GM18499 (cell line): ENCODE data around the gene DAPK3.
"Not testable (repeated sequence)": the region's sequence is repeated elsewhere in the genome, so short reads cannot be mapped to it uniquely, and the experiment has no call there.

ENCODE experiments used
- ATAC-seq: cut with Tn5 transposase; IDR thresholded peaks from one replicate; pipeline ENCODE4 v1.9.1; 2021; ENCODE audit warnings: moderate number of reproducible peaks; ENCODE audit not compliant: insufficient read depth, unreplicated experiment

Gene DAPK3

DNA sequence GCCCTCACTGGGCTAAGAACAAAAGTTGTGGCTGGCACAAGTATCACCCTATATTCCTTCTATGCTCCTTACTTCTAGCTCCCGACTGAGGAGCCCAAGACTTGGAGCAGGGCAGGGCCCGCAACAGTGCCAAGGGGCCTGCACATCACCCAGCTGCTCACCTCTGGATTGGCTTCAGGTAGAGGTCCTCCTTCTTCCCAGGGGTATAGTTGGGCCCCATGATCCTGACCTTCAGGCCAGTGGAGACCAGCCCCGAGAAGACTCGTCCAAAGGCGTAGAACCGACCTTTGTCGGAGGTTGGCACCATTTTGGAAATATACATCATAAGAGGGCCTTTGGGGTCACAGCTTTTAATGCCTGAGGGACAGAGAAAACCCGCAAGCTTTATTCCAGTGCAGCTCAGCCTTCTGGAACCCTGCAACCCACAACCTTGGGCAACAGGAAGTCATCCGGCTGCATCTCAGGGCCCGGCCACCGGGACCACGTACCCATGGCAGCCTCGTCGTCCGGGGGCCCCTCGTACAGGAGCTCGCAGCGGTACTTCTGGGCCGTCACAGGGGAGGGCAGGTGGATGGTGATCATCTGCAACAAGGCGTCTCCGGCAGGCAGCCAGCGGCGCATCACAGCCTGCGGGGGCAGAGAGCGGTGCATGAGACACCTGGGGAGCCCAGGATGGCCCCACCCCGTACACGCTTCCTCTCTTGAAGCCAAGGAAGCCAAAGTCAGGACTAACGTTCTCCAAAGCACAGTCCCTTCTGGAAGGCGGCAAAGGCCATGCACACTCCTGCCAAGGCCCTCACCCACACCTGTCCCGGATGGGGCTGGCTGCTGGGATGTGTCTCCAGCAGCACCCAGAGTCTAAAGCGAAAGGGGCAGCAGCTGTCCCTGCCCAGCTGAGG, 9.7 kb upstream of the DAPK3 start:
- ATAC-seq: no peak

DNA sequence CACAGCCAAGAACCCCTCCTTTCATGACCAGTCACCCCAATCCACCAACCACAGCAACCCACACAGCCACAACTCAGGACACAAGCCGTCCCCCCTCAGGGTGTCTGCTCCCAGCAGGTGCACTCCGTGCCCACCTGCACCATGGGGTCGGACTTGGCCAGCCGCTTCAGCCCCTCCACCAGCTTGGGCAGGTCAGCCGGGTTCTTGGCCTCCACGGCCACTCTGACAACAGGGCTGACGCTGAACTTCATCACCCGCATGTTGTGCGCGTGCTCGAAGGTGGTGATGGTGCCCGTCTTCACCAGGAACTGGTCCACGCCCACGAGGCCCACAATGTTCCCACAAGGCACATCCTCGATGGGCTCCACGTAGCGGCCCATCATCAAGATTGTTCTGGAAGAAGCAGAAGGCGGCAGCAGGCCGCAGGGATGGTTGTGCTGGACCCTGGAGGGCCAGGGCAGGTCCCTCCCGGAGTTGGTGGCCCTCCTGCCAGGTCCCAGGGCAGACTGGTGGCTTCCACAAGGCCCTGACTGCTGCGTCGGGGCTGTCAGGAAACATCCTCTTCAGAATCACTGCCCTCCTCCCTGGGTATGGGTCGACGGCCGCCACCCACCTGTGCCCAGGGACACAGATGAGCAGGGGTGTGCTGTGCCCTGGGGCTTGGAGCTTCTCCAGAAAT, 8.9 kb upstream of the DAPK3 start:
- no peak for ATAC-seq

DNA sequence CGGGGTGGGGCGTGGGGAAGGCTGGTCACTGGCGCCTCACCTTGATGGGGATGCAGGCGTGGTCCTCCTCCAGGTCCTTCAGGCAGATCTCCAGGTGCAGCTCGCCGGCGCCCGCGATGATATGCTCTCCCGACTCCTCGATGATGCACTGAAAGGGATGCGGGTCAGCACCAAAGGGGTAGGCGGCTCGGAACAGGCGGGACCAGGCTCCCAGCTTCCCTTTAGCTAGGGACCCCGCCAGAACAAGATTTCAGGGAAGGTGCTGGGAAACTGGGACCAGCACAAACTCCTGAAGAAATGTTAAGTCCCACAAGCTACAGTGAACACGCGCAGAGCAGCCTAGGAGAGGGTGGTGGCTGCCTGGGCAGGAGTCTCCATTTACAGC, 8.4 kb upstream of the DAPK3 start:
- no peak for ATAC-seq

- ATAC-seq: no peak
Measured at GRCh38 chr19:3978145-3978544, 7.2 kb upstream of the DAPK3 start.

GRCh38 chr19:3977242-3978143, 6.6 kb upstream of the DAPK3 start:
- ATAC-seq: no peak

DNA sequence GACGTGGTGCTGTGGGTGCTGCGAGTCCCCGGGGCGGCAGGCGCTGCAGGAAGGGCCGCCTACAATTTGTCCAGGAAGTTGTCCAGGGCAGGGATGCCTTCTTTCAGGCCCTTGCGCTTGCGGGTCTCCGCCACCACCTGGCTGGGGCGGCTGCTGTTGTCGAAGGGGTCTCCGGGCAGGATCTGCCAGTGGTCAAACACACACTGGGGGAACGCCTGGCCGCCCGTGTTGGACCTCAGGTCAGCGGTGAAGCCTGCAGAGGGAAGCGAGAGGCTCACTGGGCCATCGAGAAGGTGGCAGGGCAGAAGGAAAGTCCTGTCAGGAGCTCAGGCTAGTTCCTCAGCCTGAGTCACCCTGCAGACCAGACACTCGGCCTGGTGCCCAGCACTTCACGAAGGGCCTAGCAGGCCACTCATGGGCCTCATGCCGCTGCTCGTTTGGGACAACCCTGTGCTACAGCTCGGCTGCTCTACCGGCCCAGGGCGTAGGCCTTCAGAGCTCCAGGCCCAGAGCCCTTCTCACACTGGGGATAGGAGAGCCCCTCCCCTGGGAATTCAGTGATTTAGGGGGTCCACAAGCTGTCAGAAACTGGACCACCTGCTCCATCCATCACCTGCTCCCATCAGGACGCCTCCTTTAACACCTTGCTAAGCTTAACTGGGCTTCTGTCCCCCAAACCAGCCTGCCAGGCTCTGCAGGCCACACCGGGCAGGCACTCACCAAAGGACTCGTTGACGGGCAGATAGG, 5.8 kb upstream of the DAPK3 start:
- ATAC-seq: no peak

GRCh38 chr19:3975637-3976087, 4.8 kb upstream of the DAPK3 start:
- no peak for ATAC-seq

GRCh38 chr19:3975144-3975543, 4.2 kb upstream of the DAPK3 start:
- no peak for ATAC-seq

- no peak for ATAC-seq
Measured at GRCh38 chr19:3970313-3970807, 539 bp downstream of the DAPK3 start.

DNA sequence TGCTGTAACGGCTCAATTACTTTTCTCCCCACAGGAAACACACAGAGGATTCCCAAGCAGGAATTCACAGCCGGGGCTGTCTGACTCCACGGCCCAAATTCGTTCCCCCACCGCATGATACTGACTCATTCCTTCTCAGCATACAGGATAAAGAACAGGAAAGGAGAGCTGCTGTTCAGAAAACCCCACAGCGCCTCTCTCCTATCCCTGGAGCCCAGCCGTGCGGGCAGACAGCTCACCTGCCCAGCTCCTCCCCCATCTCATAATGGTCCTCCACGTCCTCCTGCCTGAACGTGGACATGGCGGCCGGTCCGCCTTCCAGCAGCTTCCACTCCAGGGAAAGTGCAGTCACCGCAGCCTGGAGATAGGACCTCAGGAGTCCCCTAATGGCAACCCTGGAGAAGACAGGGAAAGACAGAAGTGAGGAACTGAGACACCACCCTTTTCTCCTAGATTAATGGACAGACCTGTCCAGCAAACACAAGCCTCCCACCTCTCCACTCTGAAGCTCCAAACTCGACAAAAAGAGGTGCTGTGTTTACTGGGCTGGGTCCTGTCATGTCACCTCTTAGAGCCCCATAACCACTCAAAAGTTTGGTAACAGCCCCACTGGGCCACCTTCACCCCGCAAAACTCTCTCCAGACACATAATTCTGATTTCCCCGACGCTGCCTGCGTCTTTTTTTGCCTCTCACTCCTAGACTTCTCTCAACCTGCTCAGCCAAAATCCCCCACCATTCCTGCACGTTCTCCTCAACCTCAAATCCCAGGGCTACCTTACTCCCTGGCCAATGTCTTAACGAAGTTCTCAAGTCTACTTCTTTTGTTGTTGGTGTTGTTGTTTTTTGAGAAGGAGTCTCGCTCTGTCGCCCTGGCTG, 1.2 kb downstream of the DAPK3 start:
- no peak for ATAC-seq

DNA sequence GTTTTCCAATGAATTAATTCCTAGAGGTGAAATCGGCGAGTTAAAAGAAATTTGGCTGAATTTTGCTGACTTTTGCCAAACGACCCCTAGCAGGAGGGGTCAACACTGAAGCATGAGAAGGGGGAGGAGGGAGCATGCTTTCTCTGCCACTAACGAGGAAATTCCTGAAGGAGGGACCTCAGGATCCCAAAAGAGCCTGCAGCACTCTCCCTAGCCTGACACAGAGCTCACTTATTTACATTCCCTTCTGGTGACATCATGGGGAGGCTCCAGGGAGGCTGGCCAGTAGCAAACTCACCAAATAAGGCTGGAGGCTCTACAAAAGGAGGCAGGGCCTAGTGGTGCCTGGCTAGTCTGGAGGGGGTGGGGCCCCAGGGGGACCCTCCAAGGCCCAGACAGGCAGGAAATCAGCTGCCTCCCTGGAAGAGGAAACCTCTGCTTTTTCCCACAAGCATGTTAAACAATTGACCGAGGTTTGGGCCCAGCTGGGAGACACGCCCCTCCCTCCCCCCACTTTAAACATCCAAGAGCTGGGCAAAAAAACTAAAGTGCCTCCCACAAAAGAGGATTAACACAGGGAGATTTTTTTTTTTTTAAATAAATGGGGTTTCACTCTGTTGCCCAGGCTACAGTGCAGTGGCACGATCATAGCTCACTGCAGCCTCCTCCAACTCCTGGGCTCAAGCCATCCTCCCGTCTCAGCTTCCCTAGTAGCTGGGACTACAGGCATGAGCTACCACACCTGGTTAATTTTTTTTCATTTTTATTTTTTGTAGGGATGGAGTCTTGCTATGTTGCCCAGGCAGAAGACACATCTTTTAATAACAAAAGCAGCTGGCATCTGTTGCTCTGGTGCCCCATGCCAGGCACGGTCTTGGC, 2.1 kb downstream of the DAPK3 start:
- no peak for ATAC-seq

DNA sequence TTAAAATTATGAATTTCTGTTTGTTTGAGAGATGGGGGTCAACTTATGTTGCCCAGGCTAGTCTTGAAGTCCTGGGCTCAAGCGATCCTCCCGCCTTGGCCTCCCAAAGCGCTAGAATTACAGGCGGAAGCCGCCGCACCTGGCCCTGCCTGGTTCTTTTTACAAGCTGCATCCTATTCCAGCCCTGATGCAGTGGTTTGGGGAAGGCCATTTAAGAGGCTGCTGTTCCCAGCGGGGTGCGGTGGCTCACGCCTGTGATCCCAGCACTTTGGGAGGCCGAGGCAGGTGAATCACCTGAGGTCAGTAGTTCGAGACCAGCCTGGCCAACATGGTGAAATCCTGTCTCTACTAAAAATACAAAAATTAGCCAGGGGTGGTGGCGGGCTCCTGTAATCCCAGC, 2.9 kb downstream of the DAPK3 start:
- ATAC-seq: not testable (repeated sequence)

GRCh38 chr19:3966051-3967017, 4.6 kb downstream of the DAPK3 start:
- ATAC-seq: no peak

GRCh38 chr19:3964256-3965194, 6.4 kb downstream of the DAPK3 start:
- no peak for ATAC-seq

DNA sequence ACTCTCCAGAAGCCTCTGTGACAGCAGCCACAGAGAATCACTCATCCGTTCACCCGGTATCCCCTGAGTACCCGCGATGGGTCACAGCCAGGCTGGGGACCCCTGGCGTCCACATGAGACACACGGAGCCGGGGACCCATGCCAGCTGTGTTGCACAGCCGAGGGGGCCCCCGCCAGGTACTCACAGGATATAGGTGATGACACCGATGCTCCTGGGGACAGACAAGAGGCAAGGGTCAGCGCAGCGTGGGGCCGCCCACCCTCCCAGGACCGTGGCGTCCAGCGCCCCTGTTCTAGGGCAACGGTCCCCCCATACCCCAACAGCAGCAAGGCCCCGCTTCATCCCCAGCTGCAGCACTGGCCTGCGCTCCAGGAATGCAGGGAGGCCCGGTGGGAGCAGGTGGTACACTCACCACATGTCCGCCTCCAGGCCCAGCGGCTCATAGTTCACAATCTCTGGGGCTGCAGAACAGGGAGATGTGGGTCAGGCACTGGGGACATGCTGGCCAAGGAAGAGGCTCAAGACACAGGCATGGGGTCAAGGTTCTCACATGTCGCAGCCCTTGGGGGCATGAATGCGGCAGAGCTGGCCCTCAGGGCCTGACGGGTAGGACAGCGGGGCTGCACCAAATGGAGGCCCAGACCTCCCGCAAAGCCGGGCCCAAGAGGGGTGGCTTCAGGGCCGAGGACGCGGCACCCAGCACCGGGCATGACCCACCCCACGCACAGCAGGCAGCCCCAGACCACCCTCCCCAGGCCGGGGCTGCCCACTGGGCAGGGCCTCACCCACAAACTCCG, 7.2 kb downstream of the DAPK3 start:
- ATAC-seq: no peak
